HepG2 (cell line): ENCODE results near the gene SLC9A4. TPM values are rescaled to one million over a fixed set of nuclear protein-coding genes. Genes with fewer than 3 reads are reported as not detected.

ENCODE experiments used
- ATAC-seq: fragments of 200-7000 bp; cut with Tn5 transposase; 3 replicates; pipeline ENCODE4 v1.9.1; 2020; ENCODE audit warnings: mild to moderate bottlenecking, moderate library complexity
- BruUV-seq: library from RNA; stranded (reverse); fragments of 400-500 nt; replicated peaks from 2 replicates; lab custom pipeline; 2021; lab: Mats Ljungman, UMichigan
- CTCF ChIA-PET: fragments of 300-600 bp; formaldehyde crosslinking; extraction: SDS; loops from one replicate; lab custom pipeline; 2021; ENCODE audit warnings: low total read pairs, inconsistent platforms, low intra/inter-chr PET ratio; lab: Yijun Ruan, JAX
- POLR2A ChIA-PET: fragments of 350-600 bp; sonication (Branson Sonifier 250); formaldehyde crosslinking; loops from one replicate; lab custom pipeline; 2020; ENCODE audit warnings: antibody characterized with exemption, inconsistent platforms; lab: Yijun Ruan, JAX
- DNase-seq: peaks from one replicate; pipeline ENCODE4 v3.0.0-alpha.2; 2015; ENCODE audit warnings: low spot score
- FAIRE-seq: peaks from 3 replicates; lab custom pipeline; 2011; peaks lifted over from hg19 to GRCh38; lab: Jason Lieb, UNC
- H2AFZ ChIP-seq: one replicate; pipeline ENCODE4 v1.6.1; 2011; ENCODE audit warnings: low read length, inconsistent platforms
- H3K27ac ChIP-seq: fragments of 300-600 bp; 3 replicates; pipeline ENCODE4 v1.8.0; 2011; ENCODE audit warnings: mixed run types, mild to moderate bottlenecking, mixed read lengths, low read length, inconsistent platforms; ENCODE audit not compliant: insufficient read depth; ENCODE audit errors: extremely low read length
- H3K27me3 ChIP-seq, 2 experiments: fragments of 200-600 bp in 1 of 2; 2 replicates in 1 of 2; 3 replicates in 1 of 2; pipeline versions ENCODE4 v1.6.0 to v1.8.0; 2011; ENCODE audit warnings: low read length in 2 of 2, mild to moderate bottlenecking in 2 of 2, moderate library complexity in 2 of 2, inconsistent platforms in 1 of 2; ENCODE audit not compliant: insufficient read depth in 2 of 2, control insufficient read depth in 1 of 2
- H3K36me3 ChIP-seq, 2 experiments: fragments of 200-600 bp in 1 of 2; replicated peaks in 1 of 2; 2 replicates in 1 of 2; 3 replicates in 1 of 2; pipeline versions ENCODE4 v1.5.1 to v1.8.0; 2011; ENCODE audit warnings: low read length in 2 of 2, inconsistent platforms in 1 of 2; ENCODE audit not compliant: insufficient read depth in 2 of 2, control insufficient read depth in 1 of 2
- H3K4me1 ChIP-seq: 2 replicates; pipeline ENCODE4 v1.5.1; 2012; ENCODE audit warnings: low read length, inconsistent platforms; ENCODE audit not compliant: insufficient read depth
- H3K4me2 ChIP-seq: 2 replicates; pipeline ENCODE4 v1.6.0; 2011; ENCODE audit warnings: low read depth, low read length, inconsistent platforms
- H3K4me3 ChIP-seq, 3 experiments: fragments of 200-600 bp in 1 of 3; sonication (generic), shearing (Covaris generic) in 1 of 3; replicated peaks in 1 of 3; 2 replicates each; pipeline ENCODE4 v1.5.1; 2011 to 2016; ENCODE audit warnings: low read length in 3 of 3, inconsistent platforms in 2 of 3, low read depth in 2 of 3, mild to moderate bottlenecking in 2 of 3, control low read depth in 1 of 3, mixed read lengths in 1 of 3; ENCODE audit not compliant: insufficient read depth in 1 of 3
- H3K79me2 ChIP-seq: one replicate; pipeline ENCODE4 v1.6.1; 2011; ENCODE audit warnings: low read length, inconsistent platforms; ENCODE audit not compliant: insufficient read depth
- H3K9ac ChIP-seq: 2 replicates; pipeline ENCODE4 v1.6.0; 2011; ENCODE audit warnings: mild to moderate bottlenecking, low read depth, low read length, inconsistent platforms; ENCODE audit not compliant: insufficient read depth
- H3K9me3 ChIP-seq: 2 replicates; pipeline ENCODE4 v1.5.1; 2012; ENCODE audit warnings: mild to moderate bottlenecking, low read length
- H4K20me1 ChIP-seq: 2 replicates; pipeline ENCODE4 v1.6.0; 2011; ENCODE audit warnings: inconsistent platforms, mild to moderate bottlenecking, low read length, moderate library complexity; ENCODE audit not compliant: insufficient read depth
- CEBPG ChIP-seq: IDR thresholded peaks from 2 replicates; pipeline ENCODE4 v1.6.1; 2016
- CHD2 ChIP-seq: IDR thresholded peaks from 2 replicates; pipeline ENCODE4 v1.6.1; 2011; ENCODE audit warnings: low read depth, low read length, improper control_type of control experiment
- ETV5 ChIP-seq: IDR thresholded peaks from 2 replicates; pipeline ENCODE4 v1.6.1; 2018; ENCODE audit warnings: missing biosample characterization, missing genetic modification reagents, inconsistent platforms, borderline replicate concordance
- MAFF ChIP-seq: IDR thresholded peaks from 2 replicates; pipeline ENCODE4 v1.6.1; 2011; ENCODE audit warnings: low read depth, low read length, improper control_type of control experiment
- MAFK ChIP-seq, 2 experiments: IDR thresholded peaks in 1 of 2; conservative IDR thresholded peaks in 1 of 2; 2 replicates each; pipeline ENCODE4 v1.6.1; 2011; ENCODE audit warnings: improper control_type of control experiment in 2 of 2, low read length in 2 of 2
- NR2C2 ChIP-seq: sonication (generic); formaldehyde crosslinking; IDR thresholded peaks from 2 replicates; pipeline ENCODE4 v1.4.0; 2020; ENCODE audit warnings: missing genetic modification reagents, mild to moderate bottlenecking, moderate library complexity, borderline replicate concordance
- PHF8 ChIP-seq: sonication (generic); formaldehyde crosslinking; IDR thresholded peaks from 2 replicates; pipeline ENCODE4 v1.5.0; 2020; ENCODE audit warnings: missing genetic modification reagents
- POLR2AphosphoS5 ChIP-seq: IDR thresholded peaks from 2 replicates; pipeline ENCODE4 v1.6.1; 2012; ENCODE audit warnings: low read depth, low read length
- SKIL ChIP-seq: sonication (generic); formaldehyde crosslinking; IDR thresholded peaks from 2 replicates; pipeline ENCODE4 v1.8.0; 2022; ENCODE audit warnings: missing genetic modification reagents, mild to moderate bottlenecking, moderate library complexity, borderline replicate concordance
- ZMAT5 ChIP-seq: sonication (generic); formaldehyde crosslinking; IDR thresholded peaks from 2 replicates; pipeline ENCODE4 v1.5.0; 2020; ENCODE audit warnings: mild to moderate bottlenecking, low read depth, missing genetic modification reagents, borderline replicate concordance
- ZNF180 ChIP-seq: sonication (generic); formaldehyde crosslinking; IDR thresholded peaks from 2 replicates; pipeline ENCODE4 v1.4.0; 2020; ENCODE audit warnings: low read depth, missing genetic modification reagents, borderline replicate concordance
- ZNF230 ChIP-seq: sonication (generic); formaldehyde crosslinking; IDR thresholded peaks from 2 replicates; pipeline ENCODE4 v1.4.0; 2020; ENCODE audit warnings: mild to moderate bottlenecking, missing genetic modification reagents
- ZNF24 ChIP-seq: fragments of 450-650 bp; IDR thresholded peaks from 2 replicates; pipeline ENCODE4 v1.6.1; 2017; ENCODE audit warnings: antibody characterized with exemption, mild to moderate bottlenecking
- ZSCAN9 ChIP-seq: IDR thresholded peaks from 2 replicates; pipeline ENCODE4 v1.6.1; 2016; ENCODE audit warnings: borderline replicate concordance
- WGBS: methylation state at CpG from one replicate; pipeline ENCODE4 v1.1.6; 2017; ENCODE audit warnings: low lambda C conversion rate; 5-methylcytosine and 5-hydroxymethylcytosine counted together
- in situ Hi-C: cut with HindIII; loops from 2 replicates; pipeline ENCODE4 v1.10.0; 2017; ENCODE audit warnings: low pct_unique_long_range_greater_than_20kb; ENCODE audit not compliant: extremely low pct_ligation_motif_present
- intact Hi-C: fragments of 100-400 bp; cut with micrococcal nuclease; formaldehyde crosslinking; loops from one replicate; pipeline ENCODE4 v1.10.0; 2022; ENCODE audit not compliant: unreplicated experiment
- polyA plus RNA-seq, 8 experiments: library from polyadenylated mRNA; depleted of rRNA in 3 of 8; stranded (reverse) in 7 of 8; unstranded in 1 of 8; fragments of >200 nt; fragmentation: Illumina TruSeq in 4 of 8; extraction: Trizol in 4 of 8; gene quantifications; 2 replicates each; pipeline versions ENCODE4 v1.2.1 to v1.2.3, GENCODE V29; 2011 to 2016; ENCODE audit warnings: low read depth in 4 of 8, missing spikeins in 1 of 8, mixed read lengths in 1 of 8; ENCODE audit not compliant: insufficient read depth in 1 of 8
- total RNA-seq, 5 experiments: library from RNA; depleted of rRNA; stranded (reverse); fragments of >200 nt; fragmentation: Illumina TruSeq; extraction: Trizol; gene quantifications; 2 replicates each; pipeline ENCODE4 v1.2.3, GENCODE V29; 2016; ENCODE audit warnings: low read depth in 1 of 5
- TF ChIP-seq, protein P1 (sequence below): sonication (generic); formaldehyde crosslinking; IDR thresholded peaks from 2 replicates; pipeline ENCODE4 v1.4.0; 2020; ENCODE audit warnings: missing genetic modification reagents
- TF ChIP-seq, protein P2 (sequence below): IDR thresholded peaks from 2 replicates; pipeline ENCODE4 v1.6.1; 2016; ENCODE audit warnings: missing compliant biosample characterization, missing genetic modification reagents, borderline replicate concordance

SLC9A4 gene
- total and polyA plus RNA-seq, 2 of the 13 experiments (the other 11 are each of a cell fraction or from before 2014, with no cell fraction given): not detected

DNA sequence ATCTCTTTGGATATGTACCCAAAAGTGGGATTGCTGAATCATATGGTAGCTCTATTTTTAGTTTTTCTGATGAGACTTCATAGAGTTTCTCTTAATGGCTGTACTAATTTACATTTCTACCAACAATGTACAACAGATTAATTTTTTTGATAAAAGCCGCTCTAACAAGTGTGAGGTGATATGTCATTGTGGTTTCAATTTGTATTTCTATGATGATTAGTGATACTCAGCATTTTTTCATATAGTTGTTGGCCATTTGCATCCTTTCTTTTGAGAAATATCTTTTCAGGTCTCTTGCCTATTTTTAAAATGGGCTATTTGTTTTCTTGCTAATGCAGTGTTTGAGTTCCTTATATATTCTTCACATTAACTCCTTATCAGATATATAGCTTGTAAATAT lies 45.8 kb upstream of the SLC9A4 start:
- in situ Hi-C loops (no loop called here), intact Hi-C loops (no loop called here)
- BruUV-seq: no TSS peak
- 5% methylated on average over 1 of the region's 1 CpG for WGBS
- TF ChIP-seq, protein P1, sequence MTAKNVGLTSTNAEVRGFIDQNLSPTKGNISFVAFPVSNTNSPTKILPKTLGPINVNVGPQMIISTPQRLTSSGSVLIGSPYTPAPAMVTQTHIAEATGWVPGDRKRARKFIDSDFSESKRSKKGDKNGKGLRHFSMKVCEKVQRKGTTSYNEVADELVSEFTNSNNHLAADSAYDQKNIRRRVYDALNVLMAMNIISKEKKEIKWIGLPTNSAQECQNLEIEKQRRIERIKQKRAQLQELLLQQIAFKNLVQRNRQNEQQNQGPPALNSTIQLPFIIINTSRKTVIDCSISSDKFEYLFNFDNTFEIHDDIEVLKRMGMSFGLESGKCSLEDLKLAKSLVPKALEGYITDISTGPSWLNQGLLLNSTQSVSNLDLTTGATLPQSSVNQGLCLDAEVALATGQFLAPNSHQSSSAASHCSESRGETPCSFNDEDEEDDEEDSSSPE: no peak
- TF ChIP-seq, protein P2, sequence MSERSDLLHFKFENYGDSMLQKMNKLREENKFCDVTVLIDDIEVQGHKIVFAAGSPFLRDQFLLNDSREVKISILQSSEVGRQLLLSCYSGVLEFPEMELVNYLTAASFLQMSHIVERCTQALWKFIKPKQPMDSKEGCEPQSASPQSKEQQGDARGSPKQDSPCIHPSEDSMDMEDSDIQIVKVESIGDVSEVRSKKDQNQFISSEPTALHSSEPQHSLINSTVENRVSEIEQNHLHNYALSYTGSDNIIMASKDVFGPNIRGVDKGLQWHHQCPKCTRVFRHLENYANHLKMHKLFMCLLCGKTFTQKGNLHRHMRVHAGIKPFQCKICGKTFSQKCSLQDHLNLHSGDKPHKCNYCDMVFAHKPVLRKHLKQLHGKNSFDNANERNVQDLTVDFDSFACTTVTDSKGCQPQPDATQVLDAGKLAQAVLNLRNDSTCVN (CRISPR knock-in tag): no peak
- no peak for TF ChIP-seq NR2C2 (CRISPR knock-in tag)
- no peak for TF ChIP-seq CEBPG (CRISPR knock-in tag)
- TF ChIP-seq MAFF: peak; percentile 62
- TF ChIP-seq CHD2: no peak
- TF ChIP-seq ZNF180: no peak
- TF ChIP-seq ZNF24: no peak
- TF ChIP-seq MAFK (conservative IDR thresholded peaks at IDR 0.05 in 1 of 2, IDR thresholded peaks at IDR 0.05 in 1 of 2; ENCODE audit: low read length in 2 of 2): peak; percentile 72 to 74
- TF ChIP-seq ETV5 (CRISPR knock-in tag): no peak
- TF ChIP-seq POLR2AphosphoS5: no peak
- TF ChIP-seq ZNF230 (CRISPR knock-in tag): no peak
- TF ChIP-seq SKIL (CRISPR knock-in tag): no peak
- TF ChIP-seq ZMAT5 (CRISPR knock-in tag): no peak
- no peak for TF ChIP-seq PHF8
- TF ChIP-seq ZSCAN9: no peak
- H4K20me1 ChIP-seq: no peaks in the 10 kb centered on the region
- FAIRE-seq (no peak), ATAC-seq (no peak), DNase-seq (no peak)
- no peak overlapping the region for H3K4me3 ChIP-seq
- no peak overlapping the region for H3K9ac ChIP-seq
- H3K36me3 ChIP-seq: no peaks in the 10 kb centered on the region
- ChIA-PET CTCF (no interaction called here), POLR2A (no interaction called here)
- H3K9me3 ChIP-seq: no peaks in the 10 kb centered on the region
- H3K4me1 ChIP-seq: no peaks in the 10 kb centered on the region
- H3K79me2 ChIP-seq: no peaks in the 10 kb centered on the region
- H3K27me3 ChIP-seq: peaks cover 0 to 3% of the 10 kb centered on the region in 2 experiments; a peak in 3 of 5 replicates
- H2AFZ ChIP-seq: no peak overlapping the region
- H3K4me2 ChIP-seq: no peak overlapping the region
- H3K27ac ChIP-seq: no peak overlapping the region
